ENCODE measurements around the gene KCTD5.
"Not testable (repeated sequence)": the region's sequence is repeated elsewhere in the genome, so short reads cannot be mapped to it uniquely, and the experiment has no call there.

DNA sequence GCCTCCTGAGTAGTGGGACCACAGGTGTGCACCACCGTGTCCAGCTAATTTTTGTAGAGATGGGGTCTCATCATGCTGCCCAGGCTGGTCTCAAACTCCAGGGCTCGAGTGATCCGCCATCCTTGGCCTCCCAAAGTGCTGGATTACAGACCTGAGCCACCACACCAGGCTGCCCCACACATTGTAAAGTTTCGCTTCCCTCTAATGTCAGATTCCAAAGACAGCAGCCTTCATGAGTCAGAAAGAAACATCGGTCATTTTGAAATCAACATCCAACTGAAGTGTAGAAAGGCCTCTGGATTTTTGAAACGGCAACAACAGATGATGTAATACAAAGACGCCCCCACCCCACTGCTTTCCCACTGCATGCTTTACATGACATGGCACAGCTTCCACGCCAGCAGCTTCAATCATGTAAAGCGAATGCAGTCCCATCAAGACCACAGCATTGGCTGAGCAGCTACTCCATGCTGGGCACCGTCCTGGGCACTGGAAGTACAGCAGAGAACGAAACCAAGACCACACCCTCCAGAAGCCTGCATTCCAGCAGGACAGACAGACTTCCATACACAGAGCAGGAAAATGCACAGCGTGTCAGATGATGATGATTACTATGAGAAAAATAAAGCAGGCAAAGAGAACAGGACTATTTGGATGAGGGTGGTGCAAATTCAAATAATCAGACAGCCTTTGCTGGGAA, 37.4 kb upstream of the KCTD5 start:
- TF ChIP-seq, protein P1, sequence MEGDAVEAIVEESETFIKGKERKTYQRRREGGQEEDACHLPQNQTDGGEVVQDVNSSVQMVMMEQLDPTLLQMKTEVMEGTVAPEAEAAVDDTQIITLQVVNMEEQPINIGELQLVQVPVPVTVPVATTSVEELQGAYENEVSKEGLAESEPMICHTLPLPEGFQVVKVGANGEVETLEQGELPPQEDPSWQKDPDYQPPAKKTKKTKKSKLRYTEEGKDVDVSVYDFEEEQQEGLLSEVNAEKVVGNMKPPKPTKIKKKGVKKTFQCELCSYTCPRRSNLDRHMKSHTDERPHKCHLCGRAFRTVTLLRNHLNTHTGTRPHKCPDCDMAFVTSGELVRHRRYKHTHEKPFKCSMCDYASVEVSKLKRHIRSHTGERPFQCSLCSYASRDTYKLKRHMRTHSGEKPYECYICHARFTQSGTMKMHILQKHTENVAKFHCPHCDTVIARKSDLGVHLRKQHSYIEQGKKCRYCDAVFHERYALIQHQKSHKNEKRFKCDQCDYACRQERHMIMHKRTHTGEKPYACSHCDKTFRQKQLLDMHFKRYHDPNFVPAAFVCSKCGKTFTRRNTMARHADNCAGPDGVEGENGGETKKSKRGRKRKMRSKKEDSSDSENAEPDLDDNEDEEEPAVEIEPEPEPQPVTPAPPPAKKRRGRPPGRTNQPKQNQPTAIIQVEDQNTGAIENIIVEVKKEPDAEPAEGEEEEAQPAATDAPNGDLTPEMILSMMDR (IDR thresholded peaks at IDR 0.05): not testable (repeated sequence)
- TF ChIP-seq POLR2AphosphoS5 (IDR thresholded peaks at IDR 0.05): not testable (repeated sequence)

Measured in sigmoid colon (tissue), 4 donors.